Gastrocnemius medialis (tissue), 4 donors: ENCODE results near the gene BAZ2B.

Experiments
- CTCF ChIP-seq, 5 experiments: fragments of 450-650 bp in 3 of 5; fragments of 200-600 bp in 2 of 5; sonication (generic) in 2 of 5; IDR thresholded peaks in 4 of 5; conservative IDR thresholded peaks in 1 of 5; 1 replicate in 4 of 5; 2 replicates in 1 of 5; pipeline ENCODE4 v1.5.1; 2016 to 2019; ENCODE audit warnings: antibody characterized with exemption in 5 of 5, mild to moderate bottlenecking in 3 of 5, moderate library complexity in 3 of 5
- POLR2A ChIP-seq, 2 donors: fragments of 450-650 bp; IDR thresholded peaks; one replicate each; pipeline ENCODE4 v1.6.1; 2017; ENCODE audit warnings: antibody characterized with exemption in 2 of 2, mild to moderate bottlenecking in 2 of 2, moderate library complexity in 2 of 2

DNA sequence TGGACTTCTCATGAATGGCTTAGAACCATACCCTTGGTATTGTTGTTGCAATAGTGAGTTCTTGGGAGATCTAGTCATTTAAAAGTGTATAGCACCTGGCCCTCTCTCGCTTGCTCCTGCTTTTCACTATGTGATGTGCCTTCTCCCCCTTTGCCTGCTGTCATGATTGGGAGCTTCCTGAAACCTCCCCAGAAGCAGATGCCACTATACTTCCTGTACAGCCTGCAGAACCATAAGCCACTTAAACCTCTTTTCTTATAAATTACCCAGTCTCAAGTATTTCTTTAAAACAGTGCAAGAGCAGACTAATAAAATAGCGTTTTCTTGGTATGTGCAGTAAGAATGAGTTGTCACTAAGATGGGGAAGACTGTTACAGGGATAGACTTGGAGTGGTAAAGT, 31.6 kb downstream of the BAZ2B start:
- TF ChIP-seq CTCF (IDR thresholded peaks at IDR 0.05 in 4 of 5, conservative IDR thresholded peaks at IDR 0.05 in 1 of 5): no peak
- no peak for TF ChIP-seq POLR2A (IDR thresholded peaks at IDR 0.05)
